HG03575 (cell line): ENCODE measurements around the gene PLPPR2.
"Not testable (repeated sequence)": the region's sequence is repeated elsewhere in the genome, so short reads cannot be mapped to it uniquely, and the experiment has no call there.

Experiments
- ATAC-seq: cut with Tn5 transposase; IDR thresholded peaks from one replicate; pipeline ENCODE4 v1.9.1; 2021; ENCODE audit not compliant: unreplicated experiment, insufficient number of reproducible peaks, low FRiP score; ENCODE audit errors: extremely low read depth

Gene PLPPR2

GRCh38 chr19:11355160-11356073, at the start of gene PLPPR2:
Gene PLPPR2, plus strand, starts transcription at chr19:11355432. Its CDS starts 2,242 bp downstream, at chr19:11357674.
- no peak for ATAC-seq

GRCh38 chr19:11306337-11306736, 48.9 kb upstream of the PLPPR2 start:
- no peak for ATAC-seq

- ATAC-seq, result not testable (repeated sequence)
Observed at GRCh38 chr19:11320278-11320995, 34.8 kb upstream of the PLPPR2 start.

GRCh38 chr19:11321191-11322126, 33.8 kb upstream of the PLPPR2 start:
- ATAC-seq, result no peak

- ATAC-seq, result no peak
Observed at GRCh38 chr19:11322269-11323024, 32.8 kb upstream of the PLPPR2 start.

GRCh38 chr19:11323601-11324078, 31.6 kb upstream of the PLPPR2 start:
- ATAC-seq, result no peak

- no peak for ATAC-seq
Observed at GRCh38 chr19:11324079-11324661, 31.1 kb upstream of the PLPPR2 start.

- ATAC-seq, result no peak
Observed at GRCh38 chr19:11324748-11325389, 30.4 kb upstream of the PLPPR2 start.

GRCh38 chr19:11325544-11325943, 29.7 kb upstream of the PLPPR2 start:
- ATAC-seq, result no peak

- no peak for ATAC-seq
Observed at GRCh38 chr19:11330127-11330526, 25.1 kb upstream of the PLPPR2 start.

- ATAC-seq, result no peak
Observed at GRCh38 chr19:11331502-11331901, 23.7 kb upstream of the PLPPR2 start.

GRCh38 chr19:11332822-11333221, 22.4 kb upstream of the PLPPR2 start:
- ATAC-seq, result no peak

- ATAC-seq, result not testable (repeated sequence)
Observed at GRCh38 chr19:11333838-11334237, 21.4 kb upstream of the PLPPR2 start.

GRCh38 chr19:11335449-11336146, 19.6 kb upstream of the PLPPR2 start:
- no peak for ATAC-seq

GRCh38 chr19:11337080-11337479, 18.2 kb upstream of the PLPPR2 start:
- no peak for ATAC-seq

- ATAC-seq, result no peak
Observed at GRCh38 chr19:11338121-11338520, 17.1 kb upstream of the PLPPR2 start.
